GM19240 (cell line): ENCODE data around the gene NWD2.
"Not testable (repeated sequence)": the region's sequence is repeated elsewhere in the genome, so short reads cannot be mapped to it uniquely, and the experiment has no call there.

Source experiments
- DNase-seq: peaks from one replicate; pipeline ENCODE4 v3.0.0; 2011; ENCODE audit warnings: low spot score; ENCODE audit not compliant: insufficient read length

NWD2 gene

GRCh38 chr4:37467824-37468223 lies 223.3 kb downstream of the NWD2 start:
- DNase-seq, result no peak

- no peak for DNase-seq
Observed at GRCh38 chr4:37469286-37469685, 224.7 kb downstream of the NWD2 start.

- no peak for DNase-seq
Observed at GRCh38 chr4:37470245-37470644, 225.7 kb downstream of the NWD2 start.

GRCh38 chr4:37471093-37471492 lies 226.6 kb downstream of the NWD2 start:
- no peak for DNase-seq

GRCh38 chr4:37471971-37472370 lies 227.4 kb downstream of the NWD2 start:
- no peak for DNase-seq

GRCh38 chr4:37473807-37474206 lies 229.3 kb downstream of the NWD2 start:
- no peak for DNase-seq

GRCh38 chr4:37475087-37475486 lies 230.5 kb downstream of the NWD2 start:
- no peak for DNase-seq

GRCh38 chr4:37475776-37476175 lies 231.2 kb downstream of the NWD2 start:
- DNase-seq, result no peak

- no peak for DNase-seq
Observed at GRCh38 chr4:37476256-37476655, 231.7 kb downstream of the NWD2 start.

- DNase-seq, result no peak
Observed at GRCh38 chr4:37476691-37477090, 232.1 kb downstream of the NWD2 start.

- DNase-seq, result no peak
Observed at GRCh38 chr4:37477126-37477525, 232.6 kb downstream of the NWD2 start.

- DNase-seq, result no peak
Observed at GRCh38 chr4:37478151-37478550, 233.6 kb downstream of the NWD2 start.

- no peak for DNase-seq
Observed at GRCh38 chr4:37480509-37480908, 236.0 kb downstream of the NWD2 start.

- DNase-seq, result no peak
Observed at GRCh38 chr4:37481547-37482122, 237.1 kb downstream of the NWD2 start.

- no peak for DNase-seq
Observed at GRCh38 chr4:37482236-37482913, 237.8 kb downstream of the NWD2 start.

GRCh38 chr4:37483610-37484009 lies 239.1 kb downstream of the NWD2 start:
- DNase-seq, result no peak

GRCh38 chr4:37486166-37486565 lies 241.6 kb downstream of the NWD2 start:
- no peak for DNase-seq

GRCh38 chr4:37487668-37488067 lies 243.1 kb downstream of the NWD2 start:
- no peak for DNase-seq

- no peak for DNase-seq
Observed at GRCh38 chr4:37489697-37490096, 245.2 kb downstream of the NWD2 start.

- DNase-seq, result no peak
Observed at GRCh38 chr4:37490391-37491347, 246.1 kb downstream of the NWD2 start.

GRCh38 chr4:37495353-37495752 lies 250.8 kb downstream of the NWD2 start:
- not testable (repeated sequence) for DNase-seq
